COR-L47 (cell line): ENCODE data around the gene HK1.
"Not testable (repeated sequence)": the region's sequence is repeated elsewhere in the genome, so short reads cannot be mapped to it uniquely, and the experiment has no call there.

Experiments used
- DNase-seq: peaks from one replicate; lab custom pipeline; 2025; lab: John Stamatoyannopoulos, UW

The HK1 gene

DNA sequence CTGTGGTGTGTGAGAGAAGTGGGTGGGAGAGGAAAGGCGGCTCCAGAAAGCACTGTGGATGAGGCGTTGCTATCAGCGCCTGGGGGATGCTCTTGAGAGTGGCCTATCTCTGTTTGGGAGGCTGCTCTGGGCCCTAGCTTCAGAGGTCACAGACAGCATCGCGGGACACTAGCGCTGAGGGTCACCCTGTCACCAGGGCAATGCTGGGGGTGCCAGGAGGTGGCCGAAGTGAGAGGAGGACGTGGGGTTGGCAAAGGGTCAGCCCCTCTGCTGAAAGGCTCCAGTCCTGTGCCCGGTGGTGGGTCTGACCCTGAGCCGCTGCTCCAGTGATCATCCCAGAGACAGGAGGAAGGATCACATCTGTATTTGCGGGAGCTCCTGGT is 141.4 kb downstream of the HK1 start:
- no peak for DNase-seq

DNA sequence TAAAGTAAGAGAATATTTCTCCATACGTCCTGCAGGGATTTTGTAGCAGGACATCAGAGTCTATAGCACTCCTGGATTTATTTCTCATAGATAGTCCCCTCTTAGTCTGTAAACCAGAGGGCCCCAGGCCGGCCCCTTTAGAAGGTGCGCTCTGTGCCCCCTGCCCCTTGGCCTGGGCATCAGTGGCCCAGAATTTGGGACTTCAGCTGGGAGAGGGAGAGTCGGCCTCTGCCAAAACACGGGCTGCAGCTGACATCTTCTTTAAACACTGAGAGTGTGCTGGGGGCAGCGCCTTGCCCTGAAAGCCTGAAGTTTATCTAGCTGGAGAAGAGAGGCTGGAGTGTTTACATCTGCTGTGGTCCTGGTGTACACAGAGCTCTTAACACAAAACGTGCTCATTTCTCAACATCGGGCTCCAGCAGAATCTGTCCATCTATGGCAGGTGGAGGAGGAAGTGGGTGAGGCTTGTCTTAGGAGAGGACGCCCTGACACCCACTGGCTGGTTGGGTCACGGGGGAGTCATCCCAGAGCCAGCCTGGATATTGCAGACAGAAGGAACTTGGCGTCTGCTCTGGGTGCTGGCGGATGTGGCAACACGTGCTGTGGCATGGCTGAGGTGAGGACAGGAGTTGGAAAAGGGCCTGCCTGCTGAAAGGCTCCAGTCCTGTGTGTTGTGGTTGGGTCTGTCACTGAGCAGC is 143.5 kb downstream of the HK1 start:
- DNase-seq: no peak

DNA sequence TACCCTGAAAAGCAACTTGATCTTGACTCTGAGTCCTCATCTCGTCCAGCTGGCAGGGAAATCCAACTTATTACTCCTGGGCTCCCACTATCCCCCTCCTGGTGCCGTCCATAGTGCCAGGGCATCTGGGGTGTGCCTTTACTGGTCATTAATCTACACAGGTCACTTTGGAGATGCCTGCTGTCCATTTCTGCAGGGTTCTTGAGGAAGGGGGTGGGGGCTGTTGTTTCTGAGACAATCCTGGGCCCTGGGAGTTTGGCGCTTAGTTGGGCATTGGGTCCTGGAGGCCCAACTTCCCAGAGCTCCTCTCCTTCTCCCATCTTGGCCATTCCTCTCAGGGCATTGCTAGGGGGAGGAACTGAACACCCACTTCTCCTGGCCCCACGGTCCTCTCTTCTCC is 144.4 kb downstream of the HK1 start:
- DNase-seq: no peak

DNA sequence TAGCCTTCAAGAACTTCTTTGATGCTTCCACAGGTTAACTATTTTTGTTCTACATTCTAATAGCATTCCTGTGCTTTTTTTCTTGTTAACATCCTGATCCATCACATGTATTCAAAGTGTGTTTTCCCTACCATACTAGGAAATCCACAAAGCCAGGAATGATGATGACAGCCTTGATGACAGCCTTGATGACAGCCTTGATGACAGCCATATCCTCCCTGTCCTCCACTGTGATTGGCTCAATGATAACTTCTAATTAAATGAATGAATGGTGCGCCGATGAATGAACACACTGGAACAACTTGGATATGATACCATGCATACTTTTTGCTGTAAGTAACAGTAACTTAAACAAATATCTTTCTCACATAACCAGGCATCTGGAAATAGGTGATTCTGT is 146.7 kb downstream of the HK1 start:
- DNase-seq: no peak

DNA sequence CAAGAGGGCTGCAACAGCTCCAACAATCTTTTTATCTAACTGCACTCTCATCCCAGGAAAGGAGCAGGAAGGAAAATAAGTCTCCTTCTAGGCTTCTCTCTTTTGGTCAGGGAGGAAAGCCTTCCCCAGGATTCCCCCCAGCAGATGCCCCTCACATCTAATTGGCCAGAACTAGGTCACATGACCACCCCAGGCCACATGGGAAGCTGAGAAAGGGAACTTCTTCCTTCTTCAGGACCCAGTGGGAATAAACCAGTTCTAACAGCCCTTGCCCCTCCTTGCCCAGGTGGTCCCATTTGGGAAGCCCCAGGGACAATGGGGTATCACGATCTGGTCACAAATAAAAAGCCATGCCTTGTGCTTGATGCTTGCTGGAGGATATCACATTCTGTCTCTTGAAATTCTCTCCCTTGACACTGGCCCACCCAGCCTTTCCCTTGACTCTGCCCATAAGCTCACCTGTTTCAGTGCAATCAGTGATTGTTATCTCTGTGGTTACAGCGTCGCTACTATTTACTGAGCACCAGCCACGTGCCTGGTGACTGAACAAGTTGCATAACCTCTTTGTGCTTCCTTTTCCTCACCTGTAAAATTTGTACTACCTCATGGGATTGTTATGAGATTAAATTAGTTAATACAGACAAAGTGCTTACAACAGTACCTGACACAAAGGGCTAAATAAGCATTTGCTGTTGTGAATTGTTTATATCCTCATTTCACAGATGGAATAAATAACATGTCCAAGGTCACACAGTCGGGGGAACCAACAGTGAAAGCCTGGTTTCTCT is 147.4 kb downstream of the HK1 start:
- no peak for DNase-seq

DNA sequence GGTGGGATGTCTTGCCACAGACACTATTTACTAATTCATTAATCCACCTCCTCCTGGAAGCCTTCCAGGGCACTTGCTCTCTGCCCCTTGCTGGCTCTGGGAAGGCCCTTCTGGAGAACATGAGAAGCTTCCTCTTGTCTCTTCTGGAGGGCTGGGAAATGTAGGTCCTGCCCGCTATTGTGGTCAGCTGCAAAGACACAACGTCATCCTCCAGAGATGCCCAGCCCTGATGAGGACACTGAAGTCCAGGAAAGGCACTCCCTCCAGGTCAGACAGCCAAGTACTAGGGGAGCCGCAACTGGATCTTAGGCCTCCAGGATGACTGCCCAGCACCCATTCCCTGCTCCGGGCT is 148.1 kb downstream of the HK1 start:
- no peak for DNase-seq

DNA sequence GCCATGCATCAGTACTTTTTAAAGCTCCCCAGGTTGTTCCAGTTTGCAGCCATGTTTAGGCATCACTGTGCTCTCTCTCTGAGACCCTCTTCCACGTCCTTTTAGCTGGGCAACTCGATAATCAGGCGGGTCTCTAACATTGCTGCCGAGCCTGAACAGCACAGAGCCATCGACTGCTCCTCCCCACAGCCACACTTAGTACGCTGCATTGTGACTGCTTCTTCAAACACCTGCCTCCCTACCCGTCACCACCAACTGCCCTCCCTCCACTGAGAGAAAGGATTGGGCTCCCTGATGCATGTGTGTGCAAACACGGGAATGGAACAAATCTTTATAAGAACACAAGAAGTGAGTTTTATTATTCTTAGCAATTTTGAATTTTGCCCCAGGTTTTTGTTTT is 149.9 kb downstream of the HK1 start:
- no peak for DNase-seq

DNA sequence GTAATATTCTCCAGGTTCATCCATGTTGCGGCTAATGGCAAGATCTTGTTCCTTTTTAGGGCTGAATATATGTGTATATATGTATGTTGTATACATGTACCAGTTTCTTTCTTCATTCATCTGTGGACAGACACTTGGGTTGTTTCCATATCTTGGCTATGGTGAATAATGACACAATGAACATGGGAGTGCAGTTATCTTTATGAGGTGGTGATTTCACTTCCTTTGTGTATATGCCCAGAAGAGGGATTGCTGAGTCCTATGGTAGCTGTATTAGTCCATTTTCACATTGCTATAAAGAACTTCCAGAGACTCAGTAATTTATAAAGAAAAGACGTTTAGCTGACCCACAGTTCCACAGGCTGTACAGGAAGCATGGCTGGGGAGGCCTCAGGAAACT is 155.9 kb downstream of the HK1 start:
- no peak for DNase-seq

DNA sequence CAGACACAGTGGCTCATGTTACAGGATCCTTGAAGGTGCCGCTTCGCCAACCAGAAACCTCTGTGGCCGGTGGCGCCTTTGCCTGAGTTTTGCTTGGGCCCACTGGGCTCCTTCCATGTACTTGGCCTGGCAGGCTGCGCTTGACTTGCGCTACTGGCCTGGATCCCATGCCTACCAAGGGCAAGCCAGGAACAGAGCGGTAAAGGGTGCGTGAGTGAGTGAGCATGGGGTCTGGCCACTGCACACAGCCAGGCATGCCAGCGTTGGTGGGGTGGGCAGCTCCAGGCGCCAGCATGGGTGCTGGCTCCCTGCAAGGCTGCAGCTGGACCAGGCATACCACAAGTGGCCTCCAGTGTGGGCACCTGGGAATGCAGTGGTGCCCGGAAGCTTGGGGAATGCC is 156.6 kb downstream of the HK1 start:
- no peak for DNase-seq

DNA sequence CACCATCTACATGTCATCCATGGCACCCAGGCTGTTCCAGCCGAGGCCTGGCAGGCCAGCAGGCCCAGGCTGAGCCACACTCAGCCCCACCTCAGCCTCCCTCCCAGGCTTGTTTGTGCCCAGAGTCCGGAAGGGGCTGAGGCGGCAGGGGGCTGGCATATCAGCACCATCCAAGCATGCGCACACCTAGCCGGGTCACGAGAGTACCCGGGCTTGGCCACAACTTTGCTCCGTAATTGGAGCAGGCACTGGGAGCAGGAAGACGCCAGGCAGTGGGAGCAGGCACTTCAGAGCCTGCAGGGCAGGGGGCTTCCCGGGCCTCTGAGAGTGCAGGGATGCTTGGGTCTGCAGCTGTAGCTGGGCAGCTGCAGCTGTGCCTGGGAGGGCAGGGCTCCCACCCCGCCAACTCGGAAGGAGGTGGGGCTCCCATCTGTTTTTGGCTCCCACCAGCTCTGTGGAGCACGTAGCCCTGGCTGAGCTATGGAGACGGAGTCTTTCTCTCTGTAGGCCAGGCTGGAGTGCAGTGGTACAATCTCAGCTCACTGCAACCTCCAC is 157.7 kb downstream of the HK1 start:
- no peak for DNase-seq

DNA sequence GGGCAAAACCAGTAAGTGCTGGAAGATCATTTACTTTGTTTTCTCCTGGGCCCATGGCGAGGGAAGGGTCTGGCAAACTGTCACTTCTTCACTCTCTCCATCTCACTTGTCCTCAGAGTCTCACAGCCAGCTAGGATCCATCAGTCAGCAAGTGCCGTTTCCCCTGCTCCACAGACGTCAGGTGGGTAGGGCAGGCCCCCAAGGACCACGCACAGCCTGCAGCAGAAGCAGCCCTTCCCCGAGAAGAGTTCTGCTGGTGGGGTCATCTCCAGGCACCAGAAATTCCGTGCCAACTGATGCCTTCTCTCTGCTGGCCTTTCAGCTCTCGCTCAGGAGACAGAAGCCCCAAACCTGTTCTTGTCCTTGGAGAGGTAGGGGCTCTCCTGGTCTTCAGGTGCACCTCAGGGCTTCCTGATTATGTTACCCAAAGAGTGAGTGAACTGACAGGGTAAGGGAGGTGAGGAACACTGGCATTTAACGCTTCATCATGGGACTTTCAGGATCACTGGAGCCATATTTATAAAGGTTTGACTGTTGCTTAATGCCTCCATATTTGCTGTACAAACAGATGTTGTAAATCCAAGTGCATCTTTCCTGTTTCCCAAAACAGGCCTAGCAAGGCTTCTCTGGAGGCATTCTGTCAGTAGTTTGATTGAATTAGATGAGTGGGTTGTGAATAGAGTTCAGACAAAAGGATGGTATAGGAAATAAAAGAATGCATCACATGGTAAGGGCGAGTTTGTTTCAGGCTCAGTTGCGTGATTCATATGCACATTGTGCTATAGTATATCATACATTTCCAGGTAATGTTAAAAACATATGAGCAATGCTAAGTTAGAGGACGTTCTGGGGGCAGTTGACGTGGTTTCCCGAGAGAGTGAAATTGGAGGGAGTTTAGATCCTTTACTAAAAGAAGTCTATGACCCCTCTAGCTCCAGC is 159.3 kb downstream of the HK1 start:
- no peak for DNase-seq

DNA sequence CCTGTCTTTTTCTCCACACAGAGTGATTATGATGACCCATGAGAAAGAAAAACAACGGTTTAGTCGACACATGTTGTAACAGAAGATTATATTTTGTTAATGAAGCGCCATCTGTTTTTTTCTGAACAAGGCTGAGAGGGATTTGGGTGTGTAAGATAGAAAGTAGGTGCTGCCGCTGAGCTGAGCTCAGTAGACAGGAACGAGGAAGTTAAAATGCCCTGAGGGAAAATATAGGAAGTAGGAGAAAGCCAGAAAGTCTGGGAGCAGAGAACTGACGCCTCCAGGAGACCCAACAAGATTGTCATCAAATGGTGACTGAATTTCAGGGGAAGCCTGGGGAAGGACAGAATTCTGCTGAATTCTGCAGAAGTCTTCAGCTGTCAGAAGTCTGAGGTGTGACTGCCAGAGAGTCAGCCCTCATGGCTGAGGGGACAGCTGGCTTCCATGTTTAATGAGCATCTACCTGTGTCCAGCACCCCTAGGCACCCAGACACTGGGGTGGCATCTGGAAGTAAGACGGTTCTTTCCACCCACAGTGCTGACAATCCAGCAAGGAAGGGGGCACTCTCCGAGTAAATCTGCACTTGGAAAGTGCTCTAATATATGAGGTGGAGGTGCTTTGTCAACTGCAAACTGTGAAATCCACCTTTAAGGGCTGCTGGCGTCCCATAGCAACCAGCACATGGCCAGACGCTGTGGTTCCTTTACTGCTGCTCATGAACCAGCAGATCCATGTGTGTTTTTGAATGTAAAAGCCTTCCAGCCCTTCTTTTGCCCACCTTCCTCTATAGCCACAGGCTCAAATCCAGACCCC is 160.4 kb downstream of the HK1 start:
- DNase-seq: no peak

DNA sequence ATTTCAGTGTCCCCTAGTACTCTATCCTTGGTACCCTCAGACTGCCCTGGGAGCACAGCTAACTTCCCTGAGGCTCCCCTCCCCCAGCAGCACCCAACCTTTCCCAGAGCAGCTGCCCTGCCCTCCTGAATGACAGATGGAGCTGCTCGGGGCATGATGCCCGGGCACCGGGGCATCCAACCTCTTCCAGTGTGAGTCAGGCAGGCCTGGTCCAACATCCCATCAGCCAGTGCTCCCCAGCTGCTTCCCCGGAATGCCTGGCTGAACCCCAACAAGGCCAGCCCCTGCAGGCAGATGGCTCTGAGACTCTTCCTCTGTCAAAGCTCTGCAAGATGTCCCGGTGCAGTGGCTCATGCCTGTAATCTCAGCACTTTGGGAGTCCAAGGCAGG is 161.0 kb downstream of the HK1 start:
- DNase-seq: no peak

DNA sequence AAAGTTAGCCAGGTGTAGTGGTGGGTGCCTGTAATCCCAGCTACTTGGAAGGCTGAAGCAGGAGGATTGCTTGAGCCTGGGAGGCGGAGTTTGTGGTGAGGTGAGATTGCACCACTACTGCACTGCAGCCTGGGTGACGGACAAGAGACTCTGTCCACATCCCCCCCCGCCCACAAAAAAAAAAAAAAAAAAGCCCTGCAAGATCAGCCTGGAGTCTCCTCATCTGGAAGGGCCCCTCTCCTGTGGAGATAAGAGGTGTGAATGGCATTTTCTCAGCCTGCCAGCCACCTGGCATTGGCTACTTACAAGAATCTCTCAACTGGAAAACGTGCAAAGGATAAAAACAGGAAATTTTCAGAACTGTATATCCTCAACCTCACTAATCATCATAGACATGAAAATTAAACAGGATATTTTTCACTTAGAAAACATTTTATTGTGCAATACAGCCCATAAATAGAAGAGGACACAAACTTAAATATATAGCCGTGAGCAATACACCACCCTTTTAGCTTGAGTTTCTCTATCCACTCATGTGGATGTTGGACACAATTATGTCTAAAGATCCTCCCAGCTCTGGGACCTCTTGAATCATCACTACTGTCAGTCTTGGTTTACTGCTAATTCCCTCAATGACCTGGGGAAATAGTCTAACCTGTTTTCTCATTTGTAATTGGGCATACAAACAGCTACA is 161.7 kb downstream of the HK1 start:
- no peak for DNase-seq

DNA sequence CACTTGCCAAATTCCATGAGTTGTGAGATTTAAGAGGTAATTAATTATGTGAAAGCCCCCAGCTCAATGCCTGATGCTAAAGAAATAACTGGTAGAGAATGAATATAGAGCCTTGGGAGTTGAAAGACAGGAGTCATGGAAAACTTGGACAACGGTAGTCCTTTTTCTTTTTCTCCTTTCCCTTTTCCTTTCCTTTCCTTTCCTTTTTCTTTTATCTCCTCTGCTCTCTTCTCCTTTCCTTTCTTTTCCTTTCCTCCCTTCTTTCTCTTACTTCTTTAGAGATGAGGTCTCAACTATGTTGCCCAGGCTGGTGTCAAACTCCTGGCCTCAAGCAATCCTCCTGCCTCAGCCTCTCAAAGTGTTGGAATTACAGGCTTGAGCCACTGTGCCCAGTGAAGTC is 165.1 kb downstream of the HK1 start:
- no peak for DNase-seq

DNA sequence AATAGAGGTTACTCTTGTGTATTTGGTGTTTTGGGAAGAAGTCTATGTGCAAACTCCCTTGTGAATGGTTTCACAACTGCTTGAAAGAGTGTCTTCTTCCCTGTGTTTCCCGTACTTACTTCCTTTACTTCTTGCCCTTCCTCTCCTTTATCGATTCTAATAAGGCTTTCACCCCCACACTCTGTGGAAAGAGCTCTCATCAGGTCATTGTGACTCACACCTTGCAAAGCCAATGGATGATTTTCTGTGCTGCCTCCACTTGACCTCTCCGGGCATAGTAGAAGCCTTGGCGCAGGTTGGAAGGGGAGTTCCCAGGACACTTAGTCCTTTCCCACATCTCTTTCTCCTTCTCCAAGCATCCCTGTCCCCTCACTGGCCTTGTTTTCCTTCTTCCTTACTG is 166.7 kb downstream of the HK1 start:
- no peak for DNase-seq

DNA sequence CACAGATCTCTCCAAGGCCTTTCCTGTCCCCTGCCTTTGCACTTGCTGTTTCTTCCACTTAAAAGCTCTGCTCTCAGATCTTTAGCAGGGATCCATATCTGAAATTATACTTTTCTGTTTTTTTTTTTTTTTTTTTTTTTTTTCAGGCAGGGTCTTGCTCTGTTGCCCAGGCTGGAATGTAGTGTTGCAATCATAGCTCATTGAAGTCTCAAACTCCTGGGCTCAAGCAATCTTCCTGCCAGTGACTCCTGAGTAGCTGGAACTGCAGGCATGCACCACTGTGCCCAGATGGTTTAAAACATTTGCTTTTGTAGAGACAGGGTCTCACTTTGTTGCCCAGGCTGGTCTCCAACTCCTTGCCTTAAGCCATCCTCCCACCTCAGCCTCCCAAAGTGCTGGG is 167.9 kb downstream of the HK1 start:
- no peak for DNase-seq

DNA sequence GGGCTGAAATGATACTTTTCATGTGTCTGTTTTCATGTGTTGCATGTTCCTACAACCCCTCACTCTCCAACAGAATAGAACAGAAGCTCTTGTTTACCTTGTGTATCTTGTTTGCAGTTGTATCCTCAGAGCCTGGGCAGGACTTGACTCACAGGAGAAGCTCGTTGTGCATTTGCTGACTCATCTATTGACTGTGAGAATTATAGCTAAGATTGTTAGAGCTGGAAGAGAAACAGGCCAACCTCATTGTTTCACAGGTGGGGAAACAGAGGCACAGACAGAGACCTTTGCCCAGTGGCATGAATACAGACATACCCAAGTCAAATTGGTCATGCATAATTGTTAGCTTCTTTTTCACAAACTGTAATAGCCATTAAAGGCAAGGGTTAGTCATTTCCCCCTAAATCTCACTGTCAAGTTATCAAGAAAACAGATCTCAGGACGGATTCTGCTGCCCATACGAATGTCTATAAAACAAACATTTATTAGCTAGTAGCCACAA is 168.4 kb downstream of the HK1 start:
- no peak for DNase-seq

DNA sequence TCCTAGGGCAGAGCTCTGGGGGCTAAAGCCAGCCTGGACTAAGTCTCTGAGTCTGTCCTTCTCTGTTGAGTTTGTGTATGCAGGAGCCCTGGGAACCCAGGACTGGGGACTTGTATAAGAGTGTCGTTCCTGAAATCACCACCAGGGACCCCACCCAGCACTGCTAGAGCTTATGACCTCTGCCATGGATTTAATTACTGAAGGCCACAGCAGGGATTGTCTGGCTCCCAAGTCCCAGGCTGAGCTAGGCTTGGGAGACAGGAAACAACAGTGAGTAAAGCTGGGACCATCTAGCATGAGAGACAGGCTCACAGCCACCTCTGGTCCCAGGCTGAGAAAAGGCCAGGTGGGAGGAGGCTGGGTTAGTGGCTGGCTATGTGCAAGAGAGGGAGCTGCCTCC is 171.5 kb downstream of the HK1 start:
- peak; percentile 9 for DNase-seq

DNA sequence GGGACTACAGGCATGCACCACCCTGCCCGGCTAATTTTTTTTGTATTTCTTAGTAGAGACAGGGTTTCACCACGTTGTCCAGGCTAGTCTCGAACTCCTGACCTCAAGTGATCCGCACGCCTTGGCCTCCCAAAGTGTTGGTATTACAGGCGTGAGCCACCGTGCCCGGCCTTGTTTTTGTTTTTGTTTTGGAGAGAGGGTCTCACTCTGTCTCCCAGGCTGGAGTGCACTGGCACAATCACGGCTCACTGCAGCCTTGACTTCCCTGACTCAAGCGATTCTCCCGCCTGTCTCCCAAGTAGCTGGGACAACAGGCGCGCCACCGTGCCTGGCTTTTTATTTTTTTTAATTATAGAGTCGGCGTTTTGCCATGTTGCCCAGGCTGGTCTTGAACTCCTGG is 172.1 kb downstream of the HK1 start:
- DNase-seq: not testable (repeated sequence)
